T-helper 17 cell (primary cell): ENCODE results near the gene PNPLA3. TPM values are rescaled to one million over a fixed set of nuclear protein-coding genes. Genes with fewer than 3 reads are reported as not detected.
"Not testable (repeated sequence)": the region's sequence is repeated elsewhere in the genome, so short reads cannot be mapped to it uniquely, and the experiment has no call there.

Experiments used
- ATAC-seq: fragments of 150-1000 bp; cut with Tn5 transposase; 2 replicates; pipeline ENCODE4 v1.10.0; 2021; ENCODE audit warnings: mild to moderate bottlenecking, moderate library complexity
- DNase-seq, 3 donors: peaks; one replicate each; pipeline versions ENCODE4 v3.0.0 to v3.0.0-alpha.2; 2020 to 2021
- H3K9me3 ChIP-seq: one replicate; pipeline ENCODE4 v1.7.0; 2013; ENCODE audit warnings: low read length, mild to moderate bottlenecking; ENCODE audit not compliant: control insufficient read depth, poor library complexity, severe bottlenecking
- H3K27ac Mint-ChIP-seq: one replicate; pipeline ENCODE4 v1.8.0; 2022; ENCODE audit warnings: mild to moderate bottlenecking, moderate library complexity, mixed read lengths
- H3K27me3 Mint-ChIP-seq: one replicate; pipeline ENCODE4 v1.8.0; 2022; ENCODE audit warnings: mixed read lengths
- H3K36me3 Mint-ChIP-seq: one replicate; pipeline ENCODE4 v1.8.0; 2022; ENCODE audit warnings: low read depth, mixed read lengths
- H3K4me1 Mint-ChIP-seq: one replicate; pipeline ENCODE4 v1.8.0; 2022; ENCODE audit warnings: mild to moderate bottlenecking, mixed read lengths
- H3K4me3 Mint-ChIP-seq: one replicate; pipeline ENCODE4 v1.8.0; 2022; ENCODE audit warnings: mild to moderate bottlenecking, moderate library complexity, mixed read lengths
- total RNA-seq, 4 donors: library from RNA in 2 of 4; stranded (reverse) in 2 of 4; gene quantifications; one replicate each; pipeline ENCODE4 v1.2.3 and lab custom pipeline; 2022 to 2026

The PNPLA3 gene
- total RNA-seq, 2 donors from 2014 or later = not detected

DNA sequence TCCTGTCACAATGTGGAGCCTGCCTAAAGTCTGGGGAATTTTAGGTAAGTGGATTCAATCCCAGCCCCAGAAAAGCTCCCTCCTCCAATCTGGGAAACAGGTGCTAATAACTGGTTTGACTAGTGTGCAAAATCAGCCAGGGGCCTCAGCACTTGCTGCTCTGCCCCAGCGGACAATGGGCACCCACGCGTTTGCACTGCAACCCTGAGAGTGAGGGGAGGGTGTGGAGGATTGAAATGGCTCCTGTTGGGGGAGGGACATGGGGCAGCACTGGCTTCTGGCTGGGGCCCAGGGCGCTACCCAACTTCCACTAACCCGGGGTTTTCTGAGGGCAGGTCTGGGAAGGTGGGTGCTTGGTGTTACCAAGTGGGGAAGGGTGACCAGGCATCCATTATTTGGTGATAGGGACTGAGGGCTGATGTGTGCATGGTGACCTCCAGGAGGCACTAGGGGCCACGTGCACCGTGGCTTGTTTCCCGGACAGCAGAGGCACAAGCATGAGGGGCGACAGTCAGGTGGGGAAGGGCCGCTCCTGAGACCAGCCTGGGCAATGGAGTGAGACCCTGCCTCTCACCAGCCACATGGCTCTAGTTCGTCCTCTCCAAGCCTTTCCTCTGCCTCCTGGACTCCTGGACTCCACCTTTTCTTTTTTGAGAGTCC is 27.5 kb upstream of the PNPLA3 start:
- Mint-ChIP-seq H3K36me3 (peaks cover 4% of the 10 kb centered on the region), H3K27me3 (peaks cover 29% of the 10 kb centered on the region), H3K27ac (no peak overlapping the region), H3K4me1 (peaks cover 5% of the 10 kb centered on the region), H3K4me3 (no peak overlapping the region)
- no peak for ATAC-seq
- no peaks in the 10 kb centered on the region for H3K9me3 ChIP-seq
- no peak for DNase-seq

DNA sequence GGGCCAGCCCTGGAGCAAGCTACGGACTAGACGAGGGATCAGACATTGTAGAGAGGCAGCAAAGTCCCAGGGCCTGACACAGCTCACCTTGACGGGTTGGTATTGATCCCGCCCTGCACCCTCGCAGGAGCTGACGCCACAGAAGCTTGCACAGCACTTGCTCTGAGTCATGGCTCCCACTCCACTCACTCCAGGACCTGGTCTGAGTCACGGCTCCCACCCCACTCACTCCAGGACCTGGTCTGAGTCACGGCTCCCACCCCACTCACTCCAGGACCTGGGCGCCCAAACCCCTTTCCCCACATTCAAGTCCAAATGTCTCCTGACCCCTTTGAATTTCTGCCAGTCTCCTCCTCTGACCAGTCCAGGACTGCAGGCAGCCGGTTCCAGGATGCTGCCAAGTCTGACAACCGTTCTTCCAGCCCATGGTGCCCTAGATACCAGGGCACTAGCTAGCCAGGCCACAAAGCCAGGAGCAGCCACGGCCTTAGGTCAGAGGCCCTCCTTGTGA is 25.8 kb upstream of the PNPLA3 start:
- Mint-ChIP-seq H3K4me3 (no peak overlapping the region), H3K27ac (no peak overlapping the region), H3K4me1 (peaks cover 5% of the 10 kb centered on the region)

DNA sequence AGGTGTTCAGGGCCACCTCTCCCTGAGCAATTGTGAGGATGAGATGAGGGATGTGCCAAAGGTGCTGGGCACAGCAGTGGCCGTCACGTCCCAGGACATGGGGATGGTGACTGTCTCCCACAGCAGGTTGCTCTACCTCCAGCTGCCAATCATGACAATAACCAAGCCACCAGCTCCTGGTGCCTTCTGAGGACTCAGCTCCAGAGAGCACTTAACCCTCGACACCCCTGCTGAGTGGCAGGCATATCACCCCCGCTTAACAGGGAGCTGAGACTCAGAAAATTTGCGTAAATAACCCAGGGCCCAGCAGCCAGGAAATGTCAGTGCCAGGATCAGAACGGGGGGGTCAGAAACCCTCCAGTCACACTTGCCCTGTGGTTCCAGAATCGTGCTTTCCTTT is 23.4 kb upstream of the PNPLA3 start:
- no peaks in the 10 kb centered on the region for H3K9me3 ChIP-seq
- Mint-ChIP-seq H3K27me3 (peaks cover 41% of the 10 kb centered on the region), H3K4me3 (no peak overlapping the region), H3K36me3 (no peaks in the 10 kb centered on the region), H3K4me1 (peaks cover 3% of the 10 kb centered on the region), H3K27ac (no peak overlapping the region)
- DNase-seq (no peak), ATAC-seq (no peak)

More for the DNA sequence above, 25.8 kb upstream of the PNPLA3 start:
- ATAC-seq (no peak), DNase-seq (no peak)
- Mint-ChIP-seq H3K36me3 (peaks cover 4% of the 10 kb centered on the region), H3K27me3 (peaks cover 40% of the 10 kb centered on the region)
- H3K9me3 ChIP-seq = no peaks in the 10 kb centered on the region

DNA sequence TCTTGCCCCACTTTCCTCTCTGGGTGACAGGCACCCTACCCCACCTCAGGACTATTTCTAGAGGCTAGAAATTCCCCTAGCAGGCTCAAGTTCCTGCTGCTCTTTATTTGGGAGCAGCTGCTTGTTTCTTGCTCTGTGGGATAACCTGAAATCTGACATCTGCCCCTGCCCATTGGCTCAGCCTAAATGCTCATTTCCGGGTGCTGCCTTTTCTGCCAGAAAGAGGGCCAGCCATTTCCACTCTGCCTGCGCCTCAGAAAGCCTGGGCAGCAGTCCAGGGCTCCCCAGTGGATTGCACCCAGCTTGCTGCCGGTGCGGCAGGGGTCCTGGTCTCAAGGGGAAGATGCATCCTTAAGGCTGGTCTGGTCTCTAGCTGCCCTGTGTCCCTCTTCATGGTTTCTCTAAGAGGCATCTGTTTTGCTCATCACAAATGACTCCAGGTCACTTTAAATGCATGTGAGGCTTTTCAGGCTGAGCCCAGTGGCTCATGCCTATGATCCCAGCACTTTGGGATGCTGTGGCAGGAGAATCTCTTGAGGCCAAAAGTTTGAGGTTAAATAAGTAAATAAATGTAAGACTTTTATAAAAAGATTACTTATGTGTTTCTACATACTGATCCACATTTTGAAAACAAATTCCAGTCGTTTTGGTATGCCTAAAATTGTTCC is 21.5 kb upstream of the PNPLA3 start:
- DNase-seq = no peak

DNA sequence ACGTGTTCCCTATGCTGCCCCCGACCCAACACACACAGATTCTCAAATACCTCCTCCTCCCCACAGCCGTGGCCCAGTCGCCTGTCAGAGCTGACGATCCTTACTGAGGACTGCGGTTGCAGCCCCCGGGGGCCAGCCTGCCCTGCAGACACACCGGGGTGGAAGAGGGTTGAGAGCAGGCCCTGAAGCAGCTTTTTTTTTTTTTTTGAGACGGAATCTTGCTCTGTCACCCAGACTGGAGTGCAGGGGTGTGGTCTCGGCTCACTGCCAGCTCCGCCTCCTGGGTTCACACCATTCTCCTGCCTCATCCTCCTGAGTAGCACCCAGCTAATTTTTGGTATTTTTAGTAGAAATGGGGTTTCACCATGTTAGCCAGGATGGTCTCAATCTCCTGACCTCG is 20.6 kb upstream of the PNPLA3 start:
- peaks cover 38% of the 10 kb centered on the region for H3K27me3 Mint-ChIP-seq
- ATAC-seq, H3K4me3 Mint-ChIP-seq, H3K9me3 ChIP-seq, H3K36me3 Mint-ChIP-seq, H3K27ac Mint-ChIP-seq, H3K4me1 Mint-ChIP-seq, DNase-seq: not testable (repeated sequence)

More for the DNA sequence above, 21.5 kb upstream of the PNPLA3 start:
- Mint-ChIP-seq H3K4me3 (no peak overlapping the region), H3K27me3 (peaks cover 40% of the 10 kb centered on the region), H3K27ac (no peak overlapping the region), H3K4me1 (peaks cover 3% of the 10 kb centered on the region), H3K36me3 (no peaks in the 10 kb centered on the region)
- no peaks in the 10 kb centered on the region for H3K9me3 ChIP-seq
- no peak for ATAC-seq

DNA sequence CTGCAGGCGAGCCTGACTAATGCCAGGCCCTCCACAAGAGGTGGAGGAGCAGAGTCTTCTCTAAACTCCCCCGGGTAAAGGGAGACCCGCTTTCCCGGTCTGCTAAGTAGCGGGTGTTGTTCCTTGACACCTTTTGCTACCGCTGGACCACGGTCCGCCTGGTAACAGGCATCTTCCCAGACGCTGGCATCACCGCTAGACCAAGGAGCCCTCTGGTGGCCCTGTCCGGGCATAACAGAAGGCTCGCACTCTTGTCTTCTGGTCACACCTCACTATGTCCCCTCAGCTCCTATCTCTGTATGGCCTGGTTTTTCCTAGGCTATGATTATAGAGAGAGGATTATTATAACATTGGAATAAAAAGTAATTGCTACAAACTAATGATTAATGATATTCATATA is 19.2 kb upstream of the PNPLA3 start:
- not testable (repeated sequence) for H3K9me3 ChIP-seq, H3K4me1 Mint-ChIP-seq, DNase-seq, H3K4me3 Mint-ChIP-seq, ATAC-seq, H3K36me3 Mint-ChIP-seq, H3K27ac Mint-ChIP-seq
- peaks cover 36% of the 10 kb centered on the region for H3K27me3 Mint-ChIP-seq

DNA sequence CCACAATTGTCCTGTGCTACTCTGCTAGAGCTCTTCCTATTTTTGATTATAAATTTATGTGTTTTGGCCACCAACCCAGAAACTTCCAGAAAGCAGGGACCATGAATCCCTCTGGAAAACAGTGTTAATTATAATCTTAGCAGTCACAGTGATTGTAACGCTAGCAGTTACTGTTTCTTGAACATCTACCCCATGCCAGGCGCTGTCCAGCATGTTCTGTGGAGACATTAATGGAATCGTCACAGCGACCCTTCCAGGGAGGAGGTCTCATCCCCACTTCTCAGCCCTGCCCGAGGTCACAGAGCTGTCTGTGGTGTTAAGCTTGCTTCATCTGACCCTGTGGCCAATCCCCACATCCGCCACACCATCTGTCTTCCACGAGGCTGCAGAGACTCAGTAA is 17.9 kb upstream of the PNPLA3 start:
- DNase-seq (no peak), ATAC-seq (no peak)
- Mint-ChIP-seq H3K4me1 (no peaks in the 10 kb centered on the region), H3K4me3 (no peak overlapping the region), H3K36me3 (no peaks in the 10 kb centered on the region), H3K27ac (no peak overlapping the region), H3K27me3 (peaks cover 38% of the 10 kb centered on the region)
- H3K9me3 ChIP-seq = no peaks in the 10 kb centered on the region

DNA sequence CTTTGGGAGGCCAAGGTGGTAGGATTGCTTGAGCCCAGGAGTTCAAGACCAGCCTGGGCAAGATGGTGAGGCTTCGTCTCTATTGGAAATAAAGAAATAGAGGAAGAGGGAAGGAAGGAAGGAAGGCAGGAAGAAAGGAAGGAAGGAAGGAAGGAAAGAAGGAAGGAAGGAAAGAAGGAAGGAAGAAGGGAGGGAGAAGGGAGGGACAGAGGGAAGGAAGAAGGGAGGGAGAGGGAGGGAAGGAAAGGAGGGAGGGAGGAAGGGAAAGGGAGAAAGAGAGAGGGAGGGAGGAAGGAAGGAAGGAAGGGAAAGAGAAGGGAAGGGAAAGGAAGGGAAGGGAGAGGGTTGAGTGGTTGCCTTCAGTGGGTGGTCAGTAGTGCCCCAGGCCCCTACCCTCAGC is 13.9 kb upstream of the PNPLA3 start:
- Mint-ChIP-seq H3K4me1 (no peaks in the 10 kb centered on the region), H3K4me3 (no peak overlapping the region), H3K27ac (no peak overlapping the region)

DNA sequence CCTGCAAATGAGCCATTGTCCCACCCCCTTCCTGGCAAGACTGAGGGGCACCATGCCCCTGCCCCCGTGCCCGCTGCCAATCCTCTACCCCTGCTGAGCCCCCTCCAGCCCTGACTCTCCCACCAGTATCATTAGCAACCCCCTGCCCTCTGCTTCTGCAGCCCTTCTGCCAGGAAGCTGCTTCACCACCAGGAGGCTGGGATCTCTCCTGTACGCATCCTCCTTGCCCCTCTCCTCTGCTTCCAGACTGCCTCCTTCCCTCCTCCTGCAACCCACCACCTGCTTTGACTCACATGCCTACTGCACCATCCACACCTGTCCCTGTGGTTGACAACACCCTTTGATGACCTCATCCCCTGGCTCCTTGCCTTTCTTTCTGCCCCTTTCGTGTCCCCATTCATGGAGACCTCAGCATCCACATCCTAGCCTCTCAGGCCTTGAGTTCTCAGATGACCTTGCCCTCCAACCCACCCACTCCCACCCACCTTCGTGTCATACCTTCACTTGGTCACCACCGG is 13.4 kb upstream of the PNPLA3 start:
- no peak for ATAC-seq

More for the DNA sequence above, 13.9 kb upstream of the PNPLA3 start:
- ATAC-seq = no peak
- Mint-ChIP-seq H3K36me3 (peaks cover 3% of the 10 kb centered on the region), H3K27me3 (peaks cover 34% of the 10 kb centered on the region)
- H3K9me3 ChIP-seq = no peaks in the 10 kb centered on the region
- DNase-seq = no peak

DNA sequence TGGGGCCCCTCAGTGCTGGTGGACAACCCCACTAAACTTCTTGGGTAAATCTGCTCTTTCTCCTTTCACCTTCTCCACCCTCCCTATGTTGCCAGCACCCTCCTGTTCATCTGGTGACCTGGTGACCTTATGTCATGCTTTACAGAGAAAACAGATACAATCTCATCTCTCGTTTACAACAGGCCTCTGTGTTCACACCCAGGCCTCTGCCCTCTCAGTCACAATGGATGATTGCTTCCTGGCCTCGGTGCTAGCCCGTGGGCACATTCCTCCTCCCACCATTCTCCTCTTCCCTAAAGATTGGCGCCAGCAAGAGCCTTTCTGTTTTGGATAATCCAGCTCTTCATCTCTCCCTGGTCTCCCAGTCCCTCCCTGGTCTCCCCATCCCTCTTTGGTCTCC is 12.3 kb upstream of the PNPLA3 start:
- no peak for DNase-seq
- no peak for ATAC-seq
- H3K36me3 Mint-ChIP-seq = peaks cover 3% of the 10 kb centered on the region
- peaks cover 31% of the 10 kb centered on the region for H3K27me3 Mint-ChIP-seq
- H3K4me1 Mint-ChIP-seq = no peaks in the 10 kb centered on the region
- H3K9me3 ChIP-seq = no peaks in the 10 kb centered on the region
- no peak overlapping the region for H3K4me3 Mint-ChIP-seq
- no peak overlapping the region for H3K27ac Mint-ChIP-seq

More for the DNA sequence above, 13.4 kb upstream of the PNPLA3 start:
- H3K36me3 Mint-ChIP-seq = peaks cover 3% of the 10 kb centered on the region
- peaks cover 34% of the 10 kb centered on the region for H3K27me3 Mint-ChIP-seq
- H3K4me1 Mint-ChIP-seq = no peaks in the 10 kb centered on the region
- no peak for DNase-seq
- no peak overlapping the region for H3K27ac Mint-ChIP-seq
- no peak overlapping the region for H3K4me3 Mint-ChIP-seq
- no peaks in the 10 kb centered on the region for H3K9me3 ChIP-seq

DNA sequence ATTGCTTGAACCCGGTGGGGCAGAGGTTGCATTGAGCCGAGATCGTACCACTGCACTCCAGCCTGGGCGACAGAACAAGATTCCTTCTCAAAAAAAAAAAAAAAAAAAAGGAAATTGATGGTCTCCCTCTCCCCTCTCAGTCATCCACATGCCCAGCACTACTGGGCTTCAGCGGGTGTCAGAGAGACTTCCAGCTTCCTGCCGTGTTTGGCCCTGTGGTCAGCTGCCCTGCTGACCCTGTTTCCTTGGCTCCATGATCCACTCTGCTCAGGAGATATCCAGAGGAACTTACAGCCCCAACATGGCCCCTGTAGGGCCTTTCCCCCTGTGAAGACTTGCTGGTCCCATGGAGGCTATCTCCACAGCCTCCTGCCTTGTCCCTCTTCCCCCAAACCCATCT is 6.1 kb upstream of the PNPLA3 start:
- ATAC-seq = no peak
- H3K4me3 Mint-ChIP-seq = no peak overlapping the region
- H3K27me3 Mint-ChIP-seq = peaks cover 52% of the 10 kb centered on the region
- H3K27ac Mint-ChIP-seq = no peak overlapping the region
- H3K36me3 Mint-ChIP-seq = peaks cover 6% of the 10 kb centered on the region
- H3K4me1 Mint-ChIP-seq = peaks cover 2% of the 10 kb centered on the region
- no peaks in the 10 kb centered on the region for H3K9me3 ChIP-seq
- DNase-seq = no peak

DNA sequence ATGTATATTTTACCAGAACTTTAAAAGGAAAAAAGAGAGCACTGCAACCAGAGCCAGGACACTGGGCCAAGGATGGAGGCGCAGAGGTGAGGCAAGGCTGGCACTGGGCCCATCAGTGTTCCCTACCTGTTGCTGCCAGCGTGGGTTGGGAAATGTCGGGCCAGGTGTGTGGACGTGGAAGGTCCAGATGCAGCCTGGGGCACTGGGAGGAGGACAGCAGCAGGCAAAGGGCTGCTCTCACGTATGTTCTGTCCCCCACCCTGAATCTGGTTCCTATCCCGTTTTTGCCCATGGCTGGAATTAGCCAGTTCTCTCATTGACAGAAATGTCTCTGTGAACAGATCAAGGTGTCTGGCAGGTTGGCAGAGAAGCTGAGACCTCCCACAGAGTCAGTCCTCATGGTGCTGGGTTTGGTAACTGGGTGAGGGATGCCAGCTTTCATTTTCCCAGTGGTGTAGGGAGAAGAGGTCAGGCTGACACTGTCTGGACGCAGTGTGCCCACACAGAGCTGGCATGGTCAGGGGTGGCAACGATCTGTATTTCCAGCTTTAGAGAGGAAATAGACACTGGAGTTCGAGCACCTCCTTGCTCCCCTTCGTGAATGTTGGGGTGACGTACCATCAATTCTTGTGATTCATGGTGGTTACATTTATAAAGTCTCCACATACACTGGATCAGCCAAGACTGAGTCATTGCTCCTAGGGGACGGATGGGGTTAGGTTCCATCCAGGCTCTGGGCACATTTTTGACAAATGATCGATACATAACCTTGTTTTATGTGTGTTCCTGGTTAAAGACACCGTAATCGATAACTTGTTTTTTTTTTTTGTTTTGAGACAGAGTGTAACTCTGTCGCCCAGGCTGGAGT is 4.3 kb upstream of the PNPLA3 start:
- Mint-ChIP-seq H3K36me3 (peaks cover 4% of the 10 kb centered on the region), H3K27me3 (peaks cover 46% of the 10 kb centered on the region), H3K4me3 (no peak overlapping the region), H3K27ac (no peak overlapping the region), H3K4me1 (peaks cover 5% of the 10 kb centered on the region)
- H3K9me3 ChIP-seq = no peaks in the 10 kb centered on the region
- DNase-seq (no peak), ATAC-seq (no peak)

DNA sequence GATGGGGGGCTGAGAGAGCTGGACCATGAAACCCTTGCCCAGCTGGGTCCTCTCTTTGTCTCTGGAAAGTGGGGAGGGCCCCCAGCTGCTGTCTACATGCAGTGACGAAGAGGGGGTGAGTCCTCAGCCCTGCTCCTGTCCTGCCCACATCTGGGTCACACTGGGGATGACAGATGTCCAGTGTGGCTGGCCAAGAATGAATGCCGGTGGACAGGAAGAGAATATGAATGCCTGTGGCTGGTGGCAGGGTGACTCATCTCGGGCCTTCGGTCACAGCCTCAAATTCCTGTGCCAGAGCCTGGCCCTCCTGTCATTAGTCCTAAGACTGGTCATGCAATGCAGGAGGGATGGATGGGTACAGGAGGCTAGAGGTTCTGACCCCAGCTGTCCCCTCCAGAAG is 2.2 kb upstream of the PNPLA3 start:
- peaks cover 46% of the 10 kb centered on the region for H3K27me3 Mint-ChIP-seq
- DNase-seq (no peak), ATAC-seq (no peak)
- peaks cover 4% of the 10 kb centered on the region for H3K36me3 Mint-ChIP-seq
- H3K4me1 Mint-ChIP-seq = peaks cover 5% of the 10 kb centered on the region
- no peak overlapping the region for H3K27ac Mint-ChIP-seq
- H3K9me3 ChIP-seq = no peaks in the 10 kb centered on the region
- no peak overlapping the region for H3K4me3 Mint-ChIP-seq
